ENCODE results near the gene PTTG1IP.

The PTTG1IP gene

GRCh38 chr21:44909719-44910118, 36.2 kb upstream of the PTTG1IP start:
- DNase-seq (ENCODE audit: low spot score): no peak

DNA sequence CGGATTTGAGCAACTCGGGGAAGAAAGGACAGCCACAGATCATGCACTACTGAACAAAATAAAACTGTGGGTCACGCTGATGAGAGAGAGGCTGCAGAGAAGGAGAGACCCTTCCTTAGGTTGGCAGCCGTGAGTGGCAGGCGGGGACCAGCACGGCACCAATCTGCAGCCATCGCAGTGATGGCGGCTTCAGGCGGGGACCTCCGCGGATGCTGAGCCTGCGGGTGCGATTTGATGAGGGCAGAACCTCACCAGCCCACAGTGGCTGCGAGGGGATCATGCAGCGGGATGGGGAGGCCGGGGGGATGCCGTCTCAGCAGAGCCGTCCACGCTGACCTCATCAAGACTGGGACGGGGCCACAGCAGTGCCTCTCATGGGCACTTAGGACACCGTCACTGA, 35.4 kb upstream of the PTTG1IP start:
- DNase-seq (ENCODE audit: low spot score): no peak

DNA sequence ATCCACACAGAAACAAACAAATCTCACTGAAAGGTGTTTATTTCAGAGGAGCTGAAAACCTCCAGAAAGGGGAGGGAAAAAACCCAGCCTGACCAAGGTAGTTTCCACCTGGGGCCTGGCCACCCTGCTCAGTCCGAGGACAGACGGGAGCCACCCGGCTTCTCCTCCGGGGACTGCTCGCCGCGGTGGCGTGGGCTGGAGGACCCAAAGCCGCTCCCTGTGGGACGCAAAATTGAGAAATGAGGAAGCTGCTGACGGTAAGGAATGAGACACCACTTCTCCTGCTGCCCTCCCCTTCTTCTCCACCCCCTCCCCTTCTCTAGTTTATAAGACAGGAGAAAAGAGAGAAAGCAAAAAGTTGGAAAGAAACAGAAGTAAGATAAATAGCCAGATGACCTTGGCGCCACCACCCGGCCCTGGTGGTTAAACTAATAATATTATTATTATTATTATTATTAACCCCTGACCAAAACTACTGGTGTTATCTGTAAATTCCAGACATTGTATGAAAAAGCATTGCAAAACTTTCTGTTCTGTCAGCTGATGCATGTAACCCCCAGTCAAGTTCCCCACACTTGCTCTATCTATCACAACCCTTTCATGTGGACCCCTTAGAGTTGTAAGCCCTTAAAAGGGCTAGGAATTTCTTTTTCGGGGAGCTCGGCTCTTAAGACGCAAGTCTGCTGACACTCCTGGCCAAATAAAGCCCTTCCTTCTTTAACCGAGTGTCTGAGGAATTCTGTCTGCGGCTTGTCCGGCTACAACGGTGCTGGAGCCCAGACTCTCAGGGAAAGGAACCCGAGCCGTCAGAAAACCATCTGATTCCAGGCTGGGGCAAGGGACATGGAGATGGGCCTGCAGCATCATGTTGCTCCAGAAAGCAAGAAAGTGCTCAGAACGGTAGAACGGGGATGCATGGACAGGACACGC, 34.7 kb upstream of the PTTG1IP start:
- DNase-seq (ENCODE audit: low spot score): no peak

- DNase-seq (ENCODE audit: low spot score): no peak
These were observed 33.9 kb upstream of the PTTG1IP start for GRCh38 chr21:44907225-44907965.

GRCh38 chr21:44905728-44906090, 32.2 kb upstream of the PTTG1IP start:
- no peak for DNase-seq (ENCODE audit: low spot score)

DNA sequence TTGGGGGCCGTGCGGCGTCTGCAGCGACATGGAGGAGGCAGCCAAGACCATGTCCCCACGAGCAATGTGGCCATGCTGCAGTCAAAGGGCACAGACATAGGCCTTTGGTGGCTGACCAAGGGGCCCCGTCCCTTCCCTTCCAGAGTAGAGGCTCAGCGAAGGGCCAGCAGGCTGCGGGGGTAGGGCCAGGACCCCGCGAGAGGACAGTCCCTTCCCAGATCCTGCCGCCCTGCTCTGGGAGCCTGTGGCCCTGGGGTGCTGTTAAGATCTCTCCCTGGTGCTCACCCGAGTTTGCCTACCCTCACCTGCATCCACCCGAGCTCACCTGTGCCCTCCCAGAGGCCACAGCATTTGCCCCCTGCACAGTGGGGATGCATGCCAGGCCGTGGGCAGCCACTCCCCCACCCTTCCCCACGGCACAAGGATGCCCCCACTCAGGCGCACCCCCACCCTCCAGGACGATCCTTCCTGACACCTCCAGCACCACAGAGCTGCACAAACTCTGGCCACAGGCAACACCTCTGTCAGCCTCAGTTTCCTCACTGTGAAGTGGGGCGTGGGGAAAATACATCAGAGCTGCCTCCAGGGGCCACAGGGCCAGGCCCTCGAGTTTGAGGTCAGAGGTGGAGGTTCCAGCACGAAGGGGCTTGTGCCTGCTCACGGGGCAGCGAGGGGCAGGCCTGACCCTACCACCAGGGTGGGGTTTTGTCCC, 31.7 kb upstream of the PTTG1IP start:
- DNase-seq (ENCODE audit: low spot score): no peak

DNA sequence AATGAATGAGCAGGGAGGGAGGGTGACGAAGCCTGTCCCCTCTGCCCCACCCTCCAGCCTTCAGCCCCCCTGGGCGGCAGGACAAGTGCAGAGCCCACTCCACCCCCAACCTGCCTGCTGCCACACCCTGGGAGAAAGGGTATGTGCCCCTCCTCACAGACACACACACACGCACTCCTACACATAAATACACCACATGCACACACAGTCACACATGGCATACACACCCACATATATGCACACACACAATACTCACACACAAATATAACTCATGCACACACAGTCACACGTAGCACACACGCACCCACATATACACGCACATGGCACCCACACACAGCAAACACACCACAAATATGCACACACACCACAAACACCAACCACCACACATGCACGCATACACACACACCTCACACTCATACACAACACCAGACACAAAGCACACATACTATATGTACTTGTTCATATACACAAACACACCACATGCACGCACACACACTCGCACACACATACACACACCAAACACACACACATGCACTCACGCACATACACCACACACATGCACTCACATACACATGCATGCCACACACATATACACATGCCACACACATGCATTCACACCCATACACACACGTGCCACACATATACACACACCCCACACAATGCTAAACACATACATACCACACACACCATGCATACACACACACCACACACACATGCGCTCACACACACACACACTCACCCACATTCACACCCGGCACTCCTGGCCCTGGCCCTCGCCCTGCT, 30.8 kb upstream of the PTTG1IP start:
- no peak for DNase-seq (ENCODE audit: low spot score)

GRCh38 chr21:44903689-44904088, 30.2 kb upstream of the PTTG1IP start:
- no peak for DNase-seq (ENCODE audit: low spot score)

DNA sequence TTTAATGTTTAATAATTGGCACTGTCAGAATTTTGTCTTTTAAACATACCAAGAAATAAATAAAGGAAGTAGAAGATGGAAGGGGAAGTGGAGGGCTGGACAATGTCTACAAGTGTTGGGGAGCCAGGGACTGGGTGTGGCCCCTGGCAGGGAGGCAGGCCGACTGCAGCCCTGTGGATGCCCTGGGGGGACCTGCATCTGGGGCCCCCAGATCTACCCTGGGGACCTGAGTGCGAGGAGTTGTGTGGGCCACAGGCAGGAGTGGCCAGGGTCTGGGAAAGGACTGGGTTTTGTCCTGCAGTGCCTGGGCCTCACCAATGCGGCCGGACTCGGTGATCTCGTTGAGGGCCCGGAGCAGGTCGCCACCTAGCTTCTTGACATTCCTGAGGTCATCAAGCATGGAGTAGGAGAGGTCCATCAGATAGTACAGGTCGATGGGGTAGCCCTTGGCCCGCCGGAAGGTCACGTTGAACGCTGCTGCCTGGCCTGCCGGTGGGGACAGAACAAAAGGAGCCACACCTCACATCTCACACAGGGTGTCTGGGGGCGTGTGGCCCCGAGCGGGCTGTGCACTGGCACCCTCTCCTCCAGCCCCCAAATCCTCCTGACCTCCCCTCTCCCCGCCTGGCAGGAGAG, 29.7 kb upstream of the PTTG1IP start:
- DNase-seq (ENCODE audit: low spot score): no peak

DNA sequence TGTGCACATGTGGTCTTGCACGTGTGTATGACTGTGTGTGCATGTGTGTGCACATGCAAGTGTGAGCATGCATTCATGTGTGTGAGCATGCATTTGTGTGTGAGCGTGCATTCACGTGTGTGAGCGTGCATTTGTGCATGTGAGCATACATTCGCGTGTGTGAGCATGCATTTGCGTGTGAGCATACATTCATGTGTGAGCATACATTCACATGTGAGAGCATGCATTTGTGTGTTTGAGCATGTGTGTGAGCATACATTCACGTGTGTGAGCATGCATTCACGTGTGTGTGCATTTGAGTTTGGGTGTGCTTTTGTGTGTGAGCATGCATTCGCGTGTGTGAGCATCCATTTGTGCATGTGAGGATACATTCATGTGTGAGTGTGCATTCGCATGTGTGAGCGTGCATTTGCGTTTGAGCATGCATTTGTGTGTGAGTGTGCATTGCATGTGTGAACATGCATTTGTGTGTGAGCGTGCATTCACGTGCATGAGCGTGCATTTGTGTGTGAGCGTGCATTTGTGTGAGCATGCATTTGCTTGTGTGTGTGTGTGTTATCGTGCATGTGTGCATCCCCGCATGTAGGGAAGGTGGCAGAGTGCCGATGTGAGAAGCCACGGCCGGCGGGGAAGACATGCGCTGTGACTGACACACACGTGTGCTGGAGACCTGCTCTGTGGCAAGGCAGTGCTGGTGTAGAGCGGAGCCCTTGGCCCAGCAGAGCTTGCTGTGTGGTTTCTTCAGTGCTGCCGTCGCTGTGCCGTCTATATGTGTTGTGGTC, 29.0 kb upstream of the PTTG1IP start:
- no peak for DNase-seq (ENCODE audit: low spot score)

- no peak for DNase-seq (ENCODE audit: low spot score)
These were observed 28.0 kb upstream of the PTTG1IP start for GRCh38 chr21:44901391-44902074.

- DNase-seq (ENCODE audit: low spot score): no peak
These were observed 27.2 kb upstream of the PTTG1IP start for GRCh38 chr21:44900559-44901251.

GRCh38 chr21:44899768-44900558, 26.5 kb upstream of the PTTG1IP start:
- DNase-seq (ENCODE audit: low spot score): no peak

GRCh38 chr21:44898851-44899767, 25.6 kb upstream of the PTTG1IP start:
- no peak for DNase-seq (ENCODE audit: low spot score)

DNA sequence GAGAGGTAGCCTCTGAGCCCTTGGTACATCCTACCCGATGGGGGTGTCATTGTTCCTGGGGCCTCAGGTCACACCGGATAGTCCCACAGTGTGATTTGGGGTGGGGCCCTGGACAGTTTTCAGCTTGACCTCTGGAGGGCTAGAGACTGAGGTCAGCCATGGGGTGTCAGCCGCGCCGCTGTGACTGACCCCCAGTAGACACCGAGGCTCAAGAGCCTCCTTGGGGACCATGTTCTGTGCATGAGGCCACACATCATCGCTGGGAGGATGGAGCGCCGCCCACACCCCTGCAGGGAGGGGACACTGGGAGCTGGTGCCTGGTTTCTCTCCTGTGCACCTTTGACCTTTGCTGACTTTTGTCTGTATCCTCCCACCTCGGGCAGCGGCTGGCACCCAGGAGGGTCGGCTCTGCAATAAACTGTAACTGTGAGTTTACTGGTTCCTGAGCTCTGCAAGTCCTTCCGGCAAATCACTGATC, 24.6 kb upstream of the PTTG1IP start:
- no peak for DNase-seq (ENCODE audit: low spot score)

GRCh38 chr21:44897326-44898010, 24.0 kb upstream of the PTTG1IP start:
- peak; percentile 70 for DNase-seq (ENCODE audit: low spot score)

Measured in ecto neural progenitor cell (in vitro differentiated cells).